ENCODE measurements around the gene HECTD4.

The HECTD4 gene

DNA sequence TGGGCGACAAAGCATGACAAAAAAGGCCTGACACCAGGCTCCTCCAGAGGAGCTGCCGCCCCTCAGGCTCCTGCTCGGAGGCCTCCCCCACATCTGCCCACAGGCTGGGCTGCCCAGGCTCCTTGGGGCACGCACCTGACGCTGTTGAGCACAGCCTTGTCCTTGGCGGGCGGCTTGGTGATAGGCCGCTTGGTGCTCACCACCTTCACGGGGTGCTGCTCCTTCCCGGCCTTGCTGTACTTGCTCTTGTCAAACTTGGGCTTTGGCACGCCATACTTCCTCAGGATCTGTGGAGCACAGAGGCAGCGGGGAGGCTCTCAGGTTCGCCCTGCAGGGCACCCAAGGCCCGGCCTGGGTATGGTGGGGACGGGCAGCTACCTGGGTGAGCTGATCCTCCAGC is 203.4 kb downstream of the HECTD4 start:
- no peak overlapping the region for H3K4me3 ChIP-seq (replicated peaks; ENCODE audit: low read depth, low read length)
- DNase-seq (ENCODE audit: extremely low read depth, low read depth) = no peak
- TF ChIP-seq, protein P1, sequence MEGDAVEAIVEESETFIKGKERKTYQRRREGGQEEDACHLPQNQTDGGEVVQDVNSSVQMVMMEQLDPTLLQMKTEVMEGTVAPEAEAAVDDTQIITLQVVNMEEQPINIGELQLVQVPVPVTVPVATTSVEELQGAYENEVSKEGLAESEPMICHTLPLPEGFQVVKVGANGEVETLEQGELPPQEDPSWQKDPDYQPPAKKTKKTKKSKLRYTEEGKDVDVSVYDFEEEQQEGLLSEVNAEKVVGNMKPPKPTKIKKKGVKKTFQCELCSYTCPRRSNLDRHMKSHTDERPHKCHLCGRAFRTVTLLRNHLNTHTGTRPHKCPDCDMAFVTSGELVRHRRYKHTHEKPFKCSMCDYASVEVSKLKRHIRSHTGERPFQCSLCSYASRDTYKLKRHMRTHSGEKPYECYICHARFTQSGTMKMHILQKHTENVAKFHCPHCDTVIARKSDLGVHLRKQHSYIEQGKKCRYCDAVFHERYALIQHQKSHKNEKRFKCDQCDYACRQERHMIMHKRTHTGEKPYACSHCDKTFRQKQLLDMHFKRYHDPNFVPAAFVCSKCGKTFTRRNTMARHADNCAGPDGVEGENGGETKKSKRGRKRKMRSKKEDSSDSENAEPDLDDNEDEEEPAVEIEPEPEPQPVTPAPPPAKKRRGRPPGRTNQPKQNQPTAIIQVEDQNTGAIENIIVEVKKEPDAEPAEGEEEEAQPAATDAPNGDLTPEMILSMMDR (IDR thresholded peaks at IDR 0.05; ENCODE audit: low read depth, low read length, missing control alignments) = no peak

DNA sequence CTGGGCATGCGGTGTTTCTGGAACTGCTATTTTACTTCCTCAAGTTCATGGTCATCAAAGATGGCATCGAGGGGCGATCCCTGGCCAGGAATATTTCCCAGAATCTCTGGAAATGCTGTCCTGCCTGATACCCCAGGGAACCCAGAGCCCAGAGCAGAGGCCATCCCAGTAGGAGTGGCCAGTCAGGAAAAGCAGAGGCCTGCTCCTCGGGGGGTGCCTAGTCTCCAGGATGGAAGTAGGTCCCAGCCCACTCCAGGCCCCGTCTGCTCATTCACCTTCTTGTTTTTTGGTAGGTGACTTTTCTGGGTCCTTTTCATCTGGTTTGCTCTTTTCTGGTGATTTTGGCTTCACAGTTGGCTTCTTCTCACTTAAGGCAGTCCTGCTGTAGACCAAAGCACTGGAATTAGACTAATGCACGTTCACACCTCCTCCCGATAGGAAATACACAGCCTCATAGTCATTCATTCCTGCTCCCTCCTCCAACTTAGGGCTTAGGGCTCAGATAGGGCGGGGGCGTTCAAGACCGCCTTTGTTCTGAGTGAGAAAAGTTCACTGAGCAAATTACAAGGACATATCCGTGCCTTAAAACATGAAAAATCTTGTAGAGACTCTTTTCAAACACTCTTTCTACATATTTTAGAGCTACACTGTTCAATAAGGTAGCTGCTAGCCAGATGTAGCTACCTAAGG is 205.8 kb downstream of the HECTD4 start:
- H3K4me3 ChIP-seq (replicated peaks; ENCODE audit: low read depth, low read length) = no peak overlapping the region
- TF ChIP-seq, protein P1 (IDR thresholded peaks at IDR 0.05; ENCODE audit: low read depth, low read length, missing control alignments) = no peak
- DNase-seq (ENCODE audit: extremely low read depth, low read depth) = no peak

DNA sequence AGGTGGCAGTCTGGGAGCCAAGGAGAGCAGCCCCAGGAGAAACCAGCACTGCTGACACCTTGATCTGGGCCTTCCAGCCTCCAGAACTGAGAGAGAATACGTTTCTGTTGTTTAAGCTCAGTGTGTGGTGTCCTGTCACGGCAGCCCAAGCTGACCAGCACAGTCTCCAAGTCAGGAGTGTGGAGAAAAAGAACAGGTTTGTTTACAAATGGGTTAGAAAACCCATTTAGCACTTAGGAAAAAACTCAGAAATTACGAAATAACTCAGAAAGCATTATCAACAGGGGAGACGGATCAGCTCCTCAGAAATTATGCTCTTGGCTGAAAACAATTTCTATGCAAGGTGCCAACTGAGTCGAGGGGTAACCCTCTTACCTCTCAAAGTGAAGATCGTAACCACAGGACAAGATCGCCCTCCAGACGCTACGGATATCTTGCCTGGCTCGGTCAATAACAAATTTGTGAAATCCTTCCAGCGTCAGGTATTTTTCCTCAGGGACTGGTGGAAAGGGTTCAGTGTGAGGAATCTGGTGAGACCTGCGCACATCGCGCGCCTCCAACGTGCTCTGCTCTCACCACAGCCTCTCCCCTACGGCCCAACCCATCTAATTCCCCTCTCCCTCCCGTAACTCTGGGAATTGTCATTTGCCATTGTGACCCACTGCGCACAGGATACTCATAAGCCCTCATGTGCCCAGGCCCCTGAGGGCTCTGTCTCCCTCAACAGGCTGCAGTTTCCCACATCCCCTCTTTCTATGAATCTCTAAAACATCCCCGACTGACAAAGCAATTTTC is 206.7 kb downstream of the HECTD4 start:
- no peak overlapping the region for H3K4me3 ChIP-seq (replicated peaks; ENCODE audit: low read depth, low read length)
- TF ChIP-seq, protein P1 (IDR thresholded peaks at IDR 0.05; ENCODE audit: low read depth, low read length, missing control alignments) = no peak

DNA sequence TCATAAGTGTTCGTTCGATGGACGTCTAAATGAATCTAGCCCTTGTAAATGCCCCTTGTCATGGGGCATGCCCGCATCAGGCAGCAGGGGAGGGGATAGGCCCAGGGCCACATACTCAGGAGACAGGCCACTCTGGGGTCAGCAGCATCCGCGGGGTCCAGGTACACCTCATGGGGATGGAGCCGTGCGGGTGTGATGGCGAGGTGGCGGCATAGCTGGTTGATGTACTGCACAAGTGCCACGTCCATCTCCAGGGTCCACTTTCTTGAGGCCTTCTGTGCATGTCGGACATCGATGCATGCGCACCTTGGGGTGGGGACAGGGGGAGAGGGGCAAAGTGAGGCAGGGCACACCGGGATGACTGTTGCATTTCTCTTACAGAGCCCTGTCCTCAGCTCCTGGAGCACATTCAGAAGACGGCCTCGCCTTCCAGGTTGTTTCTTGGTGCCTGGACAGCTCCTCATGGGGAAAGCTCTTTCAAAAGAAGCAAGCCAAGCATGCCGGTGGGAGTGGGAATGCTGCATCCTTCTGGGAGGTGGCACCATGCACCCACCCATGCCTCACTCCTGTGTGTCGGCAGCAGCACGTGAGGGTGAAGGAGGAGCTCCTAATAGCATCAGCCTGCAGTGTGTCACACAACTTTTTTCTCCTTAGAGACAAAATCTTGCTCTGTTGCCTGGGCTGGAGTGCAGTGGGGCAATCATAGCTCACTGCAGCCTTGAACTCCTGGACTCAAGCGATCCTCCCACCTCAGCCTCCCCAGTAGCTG is 209.5 kb downstream of the HECTD4 start:
- no peak for DNase-seq (ENCODE audit: extremely low read depth, low read depth)
- TF ChIP-seq, protein P1 (IDR thresholded peaks at IDR 0.05; ENCODE audit: low read depth, low read length, missing control alignments) = no peak
- H3K4me3 ChIP-seq (replicated peaks; ENCODE audit: low read depth, low read length) = no peak overlapping the region

More for the DNA sequence above, 206.7 kb downstream of the HECTD4 start:
- DNase-seq (ENCODE audit: extremely low read depth, low read depth) = no peak

DNA sequence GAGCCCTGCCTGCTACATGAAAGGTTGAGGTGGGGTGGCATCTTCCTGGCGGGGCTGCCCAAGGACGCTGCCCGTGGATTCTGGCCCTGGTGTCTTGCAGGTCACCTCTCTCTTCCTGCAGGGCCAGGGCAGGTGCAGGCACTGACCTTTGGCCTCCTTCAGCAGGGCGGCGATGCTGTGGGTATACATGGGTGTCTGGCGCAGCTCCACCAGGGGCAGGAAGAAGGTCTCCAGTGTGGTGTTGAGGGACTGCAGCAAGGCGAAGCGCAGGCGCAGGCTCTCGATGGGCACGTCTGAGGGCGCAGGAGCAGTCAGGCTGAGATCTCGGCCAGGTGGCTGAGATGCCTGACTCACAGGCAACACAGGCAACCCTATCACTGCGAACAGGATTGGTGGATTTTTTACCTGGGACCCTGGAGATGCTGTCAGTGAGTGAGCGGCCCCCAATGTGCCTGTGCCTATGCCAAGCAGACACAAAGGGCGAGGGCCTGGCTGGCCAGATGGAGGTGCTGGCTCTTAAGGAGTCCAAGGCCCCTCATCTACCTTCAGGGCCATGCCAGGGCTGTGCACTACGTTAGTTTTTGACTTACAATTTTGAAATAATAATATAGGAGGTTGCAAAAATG is 211.1 kb downstream of the HECTD4 start:
- TF ChIP-seq, protein P1 (IDR thresholded peaks at IDR 0.05; ENCODE audit: low read depth, low read length, missing control alignments) = no peak
- H3K4me3 ChIP-seq (replicated peaks; ENCODE audit: low read depth, low read length) = no peak overlapping the region
- DNase-seq (ENCODE audit: extremely low read depth, low read depth) = no peak

DNA sequence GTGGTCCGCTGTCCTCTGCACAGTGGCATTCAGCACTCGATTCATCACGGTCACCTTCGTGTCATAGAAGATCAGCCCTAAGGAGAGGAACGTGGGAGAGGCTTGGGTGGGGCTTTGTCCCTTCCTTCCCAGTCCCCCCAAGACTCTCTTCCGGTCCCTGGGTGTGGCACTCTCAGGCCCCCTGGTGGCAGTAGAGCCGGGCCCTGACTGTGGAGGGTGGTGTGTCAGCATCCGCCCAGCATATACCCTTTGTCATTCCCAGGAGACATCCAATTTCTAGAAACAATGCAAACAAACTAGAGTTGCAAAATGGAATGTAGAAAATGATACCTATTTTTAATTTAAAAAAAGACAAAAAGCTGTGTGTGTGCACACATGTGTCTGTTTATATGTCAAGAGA is 211.9 kb downstream of the HECTD4 start:
- no peak overlapping the region for H3K4me3 ChIP-seq (replicated peaks; ENCODE audit: low read depth, low read length)
- DNase-seq (ENCODE audit: extremely low read depth, low read depth) = no peak
- TF ChIP-seq, protein P1 (IDR thresholded peaks at IDR 0.05; ENCODE audit: low read depth, low read length, missing control alignments) = peak; percentile 63

Measured in HFF-Myc (cell line).